Epithelial cell of proximal tubule (primary cell): ENCODE data around the gene CASTOR1. TPM values are rescaled to one million over a fixed set of nuclear protein-coding genes. Genes with fewer than 3 reads are reported as not detected.

Experiments
- DNase-seq: peaks from one replicate; pipeline ENCODE4 v3.0.0-alpha.2; 2011; ENCODE audit warnings: low read depth
- H3K4me3 ChIP-seq: 2 replicates; pipeline ENCODE4 v1.5.1; 2011; ENCODE audit warnings: low read depth, mild to moderate bottlenecking, low read length
- total RNA-seq: library from RNA; depleted of rRNA; stranded (reverse); fragments of >200 nt; gene quantifications from 2 replicates; pipeline ENCODE4 v1.2.3, GENCODE V29; 2015
- TF ChIP-seq, protein P1 (sequence below): conservative IDR thresholded peaks from 2 replicates; pipeline ENCODE4 v1.5.1; 2012; ENCODE audit warnings: low read depth, mild to moderate bottlenecking, low read length

Gene CASTOR1
- total RNA-seq, 1 donor from 2014 or later, result 14.3 TPM

- H3K4me3 ChIP-seq, result no peak overlapping the region
- TF ChIP-seq, protein P1, sequence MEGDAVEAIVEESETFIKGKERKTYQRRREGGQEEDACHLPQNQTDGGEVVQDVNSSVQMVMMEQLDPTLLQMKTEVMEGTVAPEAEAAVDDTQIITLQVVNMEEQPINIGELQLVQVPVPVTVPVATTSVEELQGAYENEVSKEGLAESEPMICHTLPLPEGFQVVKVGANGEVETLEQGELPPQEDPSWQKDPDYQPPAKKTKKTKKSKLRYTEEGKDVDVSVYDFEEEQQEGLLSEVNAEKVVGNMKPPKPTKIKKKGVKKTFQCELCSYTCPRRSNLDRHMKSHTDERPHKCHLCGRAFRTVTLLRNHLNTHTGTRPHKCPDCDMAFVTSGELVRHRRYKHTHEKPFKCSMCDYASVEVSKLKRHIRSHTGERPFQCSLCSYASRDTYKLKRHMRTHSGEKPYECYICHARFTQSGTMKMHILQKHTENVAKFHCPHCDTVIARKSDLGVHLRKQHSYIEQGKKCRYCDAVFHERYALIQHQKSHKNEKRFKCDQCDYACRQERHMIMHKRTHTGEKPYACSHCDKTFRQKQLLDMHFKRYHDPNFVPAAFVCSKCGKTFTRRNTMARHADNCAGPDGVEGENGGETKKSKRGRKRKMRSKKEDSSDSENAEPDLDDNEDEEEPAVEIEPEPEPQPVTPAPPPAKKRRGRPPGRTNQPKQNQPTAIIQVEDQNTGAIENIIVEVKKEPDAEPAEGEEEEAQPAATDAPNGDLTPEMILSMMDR, result no peak
- DNase-seq, result no peak
Observed at GRCh38 chr22:30260276-30260675, 29.0 kb downstream of the CASTOR1 start.

DNA sequence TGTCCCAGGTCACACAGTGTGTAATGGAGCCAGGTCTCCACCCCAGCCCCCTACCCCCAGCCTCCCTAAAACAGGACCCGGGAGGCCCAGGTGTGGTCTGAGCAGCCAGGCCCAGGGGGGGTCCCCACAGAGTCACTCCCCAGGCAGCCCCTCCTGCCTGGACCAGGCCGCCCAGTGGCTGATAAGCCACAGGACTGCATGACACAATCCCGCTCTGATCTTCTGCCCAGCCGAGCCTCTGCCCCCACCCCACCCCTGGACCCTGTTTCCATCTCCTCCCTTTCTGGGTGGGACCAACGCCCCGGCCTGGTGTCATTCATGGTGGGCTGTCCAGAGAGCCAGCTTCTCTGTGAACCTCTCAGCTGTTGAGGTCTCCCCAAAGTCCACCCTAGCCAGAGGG lies 35.0 kb downstream of the CASTOR1 start:
- DNase-seq, result no peak
- TF ChIP-seq, protein P1, result no peak
- peak overlapping the region; percentile 23 for H3K4me3 ChIP-seq

GRCh38 chr22:30253205-30253852 lies 36.0 kb downstream of the CASTOR1 start:
- TF ChIP-seq, protein P1, result no peak
- no peak overlapping the region for H3K4me3 ChIP-seq
- no peak for DNase-seq

GRCh38 chr22:30252411-30253204 lies 36.7 kb downstream of the CASTOR1 start:
- DNase-seq, result no peak
- no peak overlapping the region for H3K4me3 ChIP-seq
- TF ChIP-seq, protein P1, result no peak

DNA sequence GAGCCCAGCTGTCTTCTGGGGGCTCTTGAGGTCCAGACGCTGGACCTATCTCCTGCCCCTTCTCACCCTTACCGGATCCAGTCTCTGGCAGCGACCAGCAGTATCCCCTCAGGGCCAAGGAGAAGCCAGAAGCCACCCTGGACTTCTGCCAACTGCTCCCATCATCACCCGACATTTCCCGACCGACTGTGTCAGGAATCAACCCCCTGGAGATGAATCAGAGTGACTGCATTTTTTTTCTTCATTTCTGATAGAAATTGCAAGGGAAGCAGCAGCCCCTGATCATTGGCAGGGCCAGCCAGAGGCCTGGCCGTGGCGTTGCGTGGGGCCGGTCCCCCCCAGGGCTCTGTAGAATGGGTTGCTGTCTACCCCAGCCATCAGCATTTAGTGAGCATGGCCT lies 37.6 kb downstream of the CASTOR1 start:
- H3K4me3 ChIP-seq, result no peak overlapping the region
- no peak for DNase-seq
- TF ChIP-seq, protein P1, result no peak

DNA sequence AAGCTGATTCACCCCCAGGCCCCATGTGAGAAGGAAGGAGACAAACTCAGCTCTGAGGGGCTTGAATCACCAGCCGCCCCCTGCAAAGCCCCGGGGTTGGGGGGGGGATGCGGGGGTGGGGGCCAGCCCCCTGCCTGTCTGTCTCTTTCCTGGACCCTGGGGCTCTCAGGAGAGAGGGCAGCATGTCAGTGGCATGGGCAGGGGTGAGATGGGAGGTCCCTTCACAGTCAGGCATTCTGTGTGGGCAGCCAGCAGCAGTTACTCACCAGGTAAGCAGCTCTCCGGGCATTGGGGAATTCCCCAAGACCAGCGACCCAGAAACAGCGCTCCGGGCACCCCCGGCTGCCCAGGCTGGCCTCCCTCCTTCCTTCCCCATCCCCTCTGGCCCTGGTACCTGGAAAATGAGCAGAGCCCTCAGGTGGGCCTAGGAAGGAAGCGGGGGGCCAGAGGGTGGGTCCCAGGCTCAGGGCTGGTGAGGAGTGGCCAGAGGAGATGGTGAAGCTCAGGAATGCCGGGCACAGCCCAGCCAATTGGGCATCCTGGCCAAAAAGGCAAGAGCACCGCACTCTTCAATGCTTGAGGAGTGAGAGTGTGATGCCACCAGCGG lies 38.5 kb downstream of the CASTOR1 start:
- no peak overlapping the region for H3K4me3 ChIP-seq
- peak; percentile 69 for DNase-seq
- TF ChIP-seq, protein P1, result no peak
